IMR-90 (cell line): ENCODE data around the gene CRYBB2. TPM values are rescaled to one million over a fixed set of nuclear protein-coding genes. Genes with fewer than 3 reads are reported as not detected.

Experiments
- ATAC-seq: fragments of 200-7000 bp; cut with Tn5 transposase; 2 replicates; pipeline ENCODE4 v1.9.1; 2020; ENCODE audit warnings: low read depth, mild to moderate bottlenecking, moderate library complexity
- BruUV-seq: library from RNA; stranded (reverse); fragments of 400-500 nt; replicated peaks from 2 replicates; lab custom pipeline; 2021; lab: Mats Ljungman, UMichigan
- CTCF ChIA-PET: fragments of 300-600 bp; formaldehyde crosslinking; extraction: SDS; loops from one replicate; lab custom pipeline; 2021; ENCODE audit warnings: antibody characterized with exemption; lab: Yijun Ruan, JAX
- POLR2A ChIA-PET: fragments of 300-600 bp; sonication (Branson Sonifier 250); formaldehyde crosslinking; loops from one replicate; lab custom pipeline; 2022; ENCODE audit warnings: antibody characterized with exemption; ENCODE audit not compliant: unreplicated experiment; lab: Charles Lee
- DNase-seq: peaks from one replicate; pipeline ENCODE4 v3.0.0; 2013
- H2AFZ ChIP-seq: replicated peaks from 2 replicates; pipeline ENCODE3; 2013; ENCODE audit warnings: low read length, mild to moderate bottlenecking; ENCODE audit not compliant: poor library complexity
- H2AK5ac ChIP-seq: 2 replicates; pipeline ENCODE4 v1.6.1; 2013; ENCODE audit warnings: low read depth, low read length, inconsistent platforms
- H2AK9ac ChIP-seq: replicated peaks from 2 replicates; pipeline ENCODE3; 2013; ENCODE audit warnings: mild to moderate bottlenecking, low read depth, low read length, moderate library complexity; ENCODE audit not compliant: poor library complexity
- H2BK120ac ChIP-seq: 2 replicates; pipeline ENCODE4 v1.6.1; 2013; ENCODE audit warnings: low read depth, low read length, inconsistent platforms
- H2BK15ac ChIP-seq: 3 replicates; pipeline ENCODE4 v1.6.1; 2013; ENCODE audit warnings: low read depth, low read length, inconsistent platforms
- H2BK20ac ChIP-seq: 2 replicates; pipeline ENCODE4 v1.6.1; 2013; ENCODE audit warnings: low read depth, mild to moderate bottlenecking, inconsistent platforms, low read length, moderate library complexity
- H2BK5ac ChIP-seq: 2 replicates; pipeline ENCODE4 v1.6.1; 2013; ENCODE audit warnings: mild to moderate bottlenecking, low read depth, low read length, inconsistent platforms; ENCODE audit not compliant: poor library complexity, severe bottlenecking
- H3K14ac ChIP-seq: replicated peaks from 2 replicates; pipeline ENCODE4 v1.6.1; 2013; ENCODE audit warnings: low read depth, low read length, inconsistent platforms
- H3K18ac ChIP-seq: 2 replicates; pipeline ENCODE4 v1.6.1; 2013; ENCODE audit warnings: low read depth, low read length, control low read depth
- H3K23ac ChIP-seq: 2 replicates; pipeline ENCODE4 v1.6.1; 2013; ENCODE audit warnings: low read depth, low read length, inconsistent platforms
- H3K27ac ChIP-seq: 2 replicates; pipeline ENCODE4 v1.5.1; 2013; ENCODE audit warnings: mild to moderate bottlenecking, control low read depth, low read length; ENCODE audit not compliant: insufficient read depth
- H3K27me3 ChIP-seq: 2 replicates; pipeline ENCODE4 v1.6.1; 2013; ENCODE audit warnings: low read length; ENCODE audit not compliant: control insufficient read depth, insufficient read depth
- H3K36me3 ChIP-seq: 2 replicates; pipeline ENCODE4 v1.6.1; 2013; ENCODE audit warnings: low read length, mixed read lengths; ENCODE audit not compliant: control insufficient read depth, insufficient read depth
- H3K4ac ChIP-seq: 2 replicates; pipeline ENCODE4 v1.6.1; 2013; ENCODE audit warnings: low read depth, low read length, inconsistent platforms
- H3K4me1 ChIP-seq: 2 replicates; pipeline ENCODE4 v1.6.1; 2013; ENCODE audit warnings: low read length, mixed read lengths; ENCODE audit not compliant: control insufficient read depth, insufficient read depth
- H3K4me2 ChIP-seq: 2 replicates; pipeline ENCODE4 v1.6.1; 2013; ENCODE audit warnings: low read depth, mild to moderate bottlenecking, control low read depth, low read length, moderate library complexity
- H3K4me3 ChIP-seq: 2 replicates; pipeline ENCODE4 v1.5.1; 2013; ENCODE audit warnings: low read depth, mild to moderate bottlenecking, control low read depth, low read length, moderate library complexity; ENCODE audit not compliant: insufficient read depth
- H3K56ac ChIP-seq: 2 replicates; pipeline ENCODE4 v1.6.1; 2013; ENCODE audit warnings: low read length, inconsistent platforms; ENCODE audit not compliant: insufficient read depth; ENCODE audit errors: extremely low read depth
- H3K79me1 ChIP-seq, 2 experiments: 2 replicates each; pipeline ENCODE4 v1.6.1; 2013; ENCODE audit warnings: low read length in 2 of 2, inconsistent platforms in 1 of 2, low read depth in 1 of 2
- H3K9ac ChIP-seq: 2 replicates; pipeline ENCODE4 v1.6.1; 2013; ENCODE audit warnings: low read depth, low read length, control low read depth
- H3K9me1 ChIP-seq: 2 replicates; pipeline ENCODE4 v1.6.1; 2013; ENCODE audit warnings: low read length, inconsistent platforms; ENCODE audit not compliant: insufficient read depth
- H3K9me3 ChIP-seq: 2 replicates; pipeline ENCODE4 v1.6.1; 2013; ENCODE audit warnings: low read length; ENCODE audit not compliant: control insufficient read depth, insufficient read depth
- H4K20me1 ChIP-seq: 2 replicates; pipeline ENCODE4 v1.6.1; 2013; ENCODE audit warnings: low read length, inconsistent platforms; ENCODE audit not compliant: insufficient read depth
- H4K5ac ChIP-seq: 2 replicates; pipeline ENCODE4 v1.6.1; 2013; ENCODE audit warnings: mild to moderate bottlenecking, low read depth, low read length, control low read depth
- H4K8ac ChIP-seq, 2 experiments: 2 replicates each; pipeline ENCODE4 v1.6.1; 2013; ENCODE audit warnings: low read depth in 2 of 2, low read length in 2 of 2, control low read depth in 1 of 2, inconsistent platforms in 1 of 2
- H4K91ac ChIP-seq: 2 replicates; pipeline ENCODE4 v1.6.1; 2013; ENCODE audit warnings: low read depth, low read length, inconsistent platforms; ENCODE audit not compliant: insufficient read depth
- FOS ChIP-seq: fragments of 150-350 bp; IDR thresholded peaks from 2 replicates; pipeline ENCODE4 v1.6.1; 2016; ENCODE audit warnings: low read depth, low read length
- RAD21 ChIP-seq: IDR thresholded peaks from 2 replicates; pipeline ENCODE4 v1.6.1; 2012; ENCODE audit warnings: low read length, improper control_type of control experiment
- SMC3 ChIP-seq: fragments of 150-350 bp; IDR thresholded peaks from 2 replicates; pipeline ENCODE4 v1.6.1; 2016; ENCODE audit warnings: low read depth, mild to moderate bottlenecking, antibody characterized with exemption, low read length, moderate library complexity
- WGBS, 2 experiments: methylation state at CpG; one replicate each; pipeline versions ENCODE4 v1.1.5 to v1.1.7; 2013; ENCODE audit warnings: missing lambda C conversion rate in 2 of 2; ENCODE audit not compliant: insufficient read length in 1 of 2; ENCODE audit errors: extremely low coverage in 2 of 2; 5-methylcytosine and 5-hydroxymethylcytosine counted together
- dilution Hi-C: fragments of 300-500 bp; cut with HindIII; formaldehyde crosslinking; loops from one replicate; pipeline ENCODE4 v1.14.3; 2018; ENCODE audit warnings: low sequenced_read_pairs; ENCODE audit not compliant: unreplicated experiment
- in situ Hi-C: fragments of 300-500 bp; cut with MboI; formaldehyde crosslinking; loops from 3 replicates; pipeline ENCODE4 v1.14.3; 2019; ENCODE audit warnings: low sequenced_read_pairs, inconsistent platforms, mixed read lengths
- intact Hi-C: fragments of 100-400 bp; cut with micrococcal nuclease; formaldehyde crosslinking; loops from 2 replicates; pipeline ENCODE4 v1.10.0; 2022
- polyA plus RNA-seq, 3 experiments: library from polyadenylated mRNA; depleted of rRNA; stranded (reverse); fragments of >200 nt; gene quantifications; 2 replicates each; pipeline ENCODE4 v1.2.3, GENCODE V29; 2012; ENCODE audit warnings: low replicate concordance in 1 of 3
- total RNA-seq: library from RNA; depleted of rRNA; stranded (reverse); fragments of >200 nt; gene quantifications from 2 replicates; pipeline ENCODE4 v1.2.3, GENCODE V29; 2012
- TF ChIP-seq, protein P1 (sequence below): conservative IDR thresholded peaks from 2 replicates; pipeline ENCODE4 v1.5.1; 2012; ENCODE audit warnings: mild to moderate bottlenecking, low read depth, low read length, improper control_type of control experiment
- TF ChIP-seq, protein P2 (sequence below): fragments of 150-350 bp; IDR thresholded peaks from 2 replicates; pipeline ENCODE4 v1.6.1; 2017; ENCODE audit warnings: mild to moderate bottlenecking, antibody characterized with exemption, low read length, low read depth

Gene CRYBB2
- total and polyA plus RNA-seq, 2 of the 4 experiments (the other 2 are of a cell fraction) = not detected

DNA sequence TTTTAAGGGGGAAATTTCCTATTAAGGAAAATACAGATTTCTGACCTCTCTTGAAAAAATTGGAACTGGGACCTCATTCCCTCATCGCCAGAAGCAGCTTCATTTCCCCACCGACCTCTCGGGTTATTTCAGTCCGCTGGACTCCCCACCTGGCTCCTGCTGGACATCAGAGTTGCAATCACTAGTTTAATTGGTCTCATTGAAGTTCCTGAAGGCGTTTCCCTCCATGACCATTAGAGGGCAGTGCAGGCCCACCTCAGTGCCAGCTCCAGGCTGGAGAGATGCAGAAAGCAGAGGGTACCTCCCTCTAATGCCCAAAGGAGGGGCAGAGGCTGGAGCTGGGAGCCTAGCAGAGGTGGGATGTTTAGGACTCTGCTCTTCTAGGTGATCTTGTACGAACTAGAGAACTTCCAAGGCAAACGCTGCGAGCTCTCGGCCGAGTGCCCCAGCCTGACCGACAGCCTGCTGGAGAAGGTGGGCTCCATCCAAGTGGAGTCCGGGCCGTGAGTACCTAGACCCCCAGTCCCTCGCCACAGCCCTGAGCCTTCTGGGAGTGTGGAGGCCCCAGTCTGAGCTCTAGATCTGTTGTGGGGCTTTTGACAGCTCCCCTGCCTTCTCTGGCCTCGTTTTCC lies 17.0 kb upstream of the CRYBB2 start:
- Histone ChIP-seq H3K9ac (no peak overlapping the region), H2BK5ac (no peak overlapping the region), H3K27me3 (no peaks in the 10 kb centered on the region), H2AFZ (no peak overlapping the region), H3K9me1 (no peaks in the 10 kb centered on the region), H4K91ac (no peak overlapping the region), H3K27ac (no peak overlapping the region), H2AK5ac (no peak overlapping the region), H3K4me1 (no peaks in the 10 kb centered on the region), H4K20me1 (no peaks in the 10 kb centered on the region), H2BK20ac (no peak overlapping the region), H4K5ac (no peak overlapping the region), H3K18ac (no peak overlapping the region), H2AK9ac (no peak overlapping the region), H3K4me3 (no peak overlapping the region), H3K56ac (no peak overlapping the region), H3K9me3 (no peaks in the 10 kb centered on the region), H3K79me1 (no peaks in the 10 kb centered on the region), H4K8ac (no peak overlapping the region), H3K36me3 (no peaks in the 10 kb centered on the region), H3K4me2 (no peak overlapping the region), H3K4ac (no peak overlapping the region), H2BK120ac (no peak overlapping the region), H2BK15ac (no peak overlapping the region), H3K14ac (no peak overlapping the region), H3K23ac (no peak overlapping the region)
- intact Hi-C loops (loop anchor here (1.0 to 5.0 kb wide), 6 partner anchors 245 to 1158 kb away; no protein-coding TSS in a partner anchor), in situ Hi-C loops (no loop called here), dilution Hi-C loops (no loop called here)
- DNase-seq = peak; percentile 43
- CTCF ChIA-PET = interaction anchor here (0.5 kb wide), 1 partner anchor 379 kb away, joined by 5 read pairs; no protein-coding TSS in a partner anchor
- no TSS peak for BruUV-seq
- POLR2A ChIA-PET = no interaction called here
- ATAC-seq = peak; percentile 97
- 37% methylated on average over 7 of the region's 15 CpGs; no CpG with 5 or more reads in 1 of the 2 experiments for WGBS, 2 experiments
- TF ChIP-seq, protein P1, sequence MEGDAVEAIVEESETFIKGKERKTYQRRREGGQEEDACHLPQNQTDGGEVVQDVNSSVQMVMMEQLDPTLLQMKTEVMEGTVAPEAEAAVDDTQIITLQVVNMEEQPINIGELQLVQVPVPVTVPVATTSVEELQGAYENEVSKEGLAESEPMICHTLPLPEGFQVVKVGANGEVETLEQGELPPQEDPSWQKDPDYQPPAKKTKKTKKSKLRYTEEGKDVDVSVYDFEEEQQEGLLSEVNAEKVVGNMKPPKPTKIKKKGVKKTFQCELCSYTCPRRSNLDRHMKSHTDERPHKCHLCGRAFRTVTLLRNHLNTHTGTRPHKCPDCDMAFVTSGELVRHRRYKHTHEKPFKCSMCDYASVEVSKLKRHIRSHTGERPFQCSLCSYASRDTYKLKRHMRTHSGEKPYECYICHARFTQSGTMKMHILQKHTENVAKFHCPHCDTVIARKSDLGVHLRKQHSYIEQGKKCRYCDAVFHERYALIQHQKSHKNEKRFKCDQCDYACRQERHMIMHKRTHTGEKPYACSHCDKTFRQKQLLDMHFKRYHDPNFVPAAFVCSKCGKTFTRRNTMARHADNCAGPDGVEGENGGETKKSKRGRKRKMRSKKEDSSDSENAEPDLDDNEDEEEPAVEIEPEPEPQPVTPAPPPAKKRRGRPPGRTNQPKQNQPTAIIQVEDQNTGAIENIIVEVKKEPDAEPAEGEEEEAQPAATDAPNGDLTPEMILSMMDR = peak; percentile 83
- TF ChIP-seq, protein P2, sequence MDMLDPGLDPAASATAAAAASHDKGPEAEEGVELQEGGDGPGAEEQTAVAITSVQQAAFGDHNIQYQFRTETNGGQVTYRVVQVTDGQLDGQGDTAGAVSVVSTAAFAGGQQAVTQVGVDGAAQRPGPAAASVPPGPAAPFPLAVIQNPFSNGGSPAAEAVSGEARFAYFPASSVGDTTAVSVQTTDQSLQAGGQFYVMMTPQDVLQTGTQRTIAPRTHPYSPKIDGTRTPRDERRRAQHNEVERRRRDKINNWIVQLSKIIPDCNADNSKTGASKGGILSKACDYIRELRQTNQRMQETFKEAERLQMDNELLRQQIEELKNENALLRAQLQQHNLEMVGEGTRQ = no peak
- peak; percentile 32; the same call in 1 of the 2 replicates for TF ChIP-seq SMC3
- TF ChIP-seq RAD21 = peak; percentile 72
- TF ChIP-seq FOS = no peak
